GM12801 (cell line): Measurements from ENCODE around the gene TRANK1.
A peak's percentile ranks its signal among the peaks of the same experiment; 100 is the strongest.

Experiments
- TF ChIP-seq, protein P1 (sequence below): IDR thresholded peaks from one replicate; pipeline ENCODE4 v1.5.1; 2011; ENCODE audit warnings: control low read depth; ENCODE audit not compliant: insufficient read length; ENCODE audit errors: extremely low read depth

The TRANK1 gene

DNA sequence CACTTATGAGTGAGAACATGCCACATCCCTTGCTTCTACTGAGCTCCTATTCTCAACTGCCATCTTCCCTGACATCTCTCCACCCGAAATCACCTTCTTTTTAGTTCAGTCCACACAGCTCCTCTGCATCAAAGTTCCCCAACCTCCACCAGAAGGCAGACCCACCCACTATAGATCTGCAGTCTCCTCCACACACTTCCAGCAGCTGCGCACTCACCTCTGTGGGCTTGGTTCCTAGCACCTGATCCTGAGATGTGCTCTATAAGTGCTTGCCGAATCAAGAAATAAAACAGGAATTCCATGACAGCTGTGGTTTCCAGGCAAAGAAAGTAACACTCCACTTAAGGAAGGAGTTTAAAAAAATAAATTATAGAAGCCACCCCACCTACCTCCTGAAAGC, 85.4 kb downstream of the TRANK1 start:
- TF ChIP-seq, protein P1, sequence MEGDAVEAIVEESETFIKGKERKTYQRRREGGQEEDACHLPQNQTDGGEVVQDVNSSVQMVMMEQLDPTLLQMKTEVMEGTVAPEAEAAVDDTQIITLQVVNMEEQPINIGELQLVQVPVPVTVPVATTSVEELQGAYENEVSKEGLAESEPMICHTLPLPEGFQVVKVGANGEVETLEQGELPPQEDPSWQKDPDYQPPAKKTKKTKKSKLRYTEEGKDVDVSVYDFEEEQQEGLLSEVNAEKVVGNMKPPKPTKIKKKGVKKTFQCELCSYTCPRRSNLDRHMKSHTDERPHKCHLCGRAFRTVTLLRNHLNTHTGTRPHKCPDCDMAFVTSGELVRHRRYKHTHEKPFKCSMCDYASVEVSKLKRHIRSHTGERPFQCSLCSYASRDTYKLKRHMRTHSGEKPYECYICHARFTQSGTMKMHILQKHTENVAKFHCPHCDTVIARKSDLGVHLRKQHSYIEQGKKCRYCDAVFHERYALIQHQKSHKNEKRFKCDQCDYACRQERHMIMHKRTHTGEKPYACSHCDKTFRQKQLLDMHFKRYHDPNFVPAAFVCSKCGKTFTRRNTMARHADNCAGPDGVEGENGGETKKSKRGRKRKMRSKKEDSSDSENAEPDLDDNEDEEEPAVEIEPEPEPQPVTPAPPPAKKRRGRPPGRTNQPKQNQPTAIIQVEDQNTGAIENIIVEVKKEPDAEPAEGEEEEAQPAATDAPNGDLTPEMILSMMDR: no peak

DNA sequence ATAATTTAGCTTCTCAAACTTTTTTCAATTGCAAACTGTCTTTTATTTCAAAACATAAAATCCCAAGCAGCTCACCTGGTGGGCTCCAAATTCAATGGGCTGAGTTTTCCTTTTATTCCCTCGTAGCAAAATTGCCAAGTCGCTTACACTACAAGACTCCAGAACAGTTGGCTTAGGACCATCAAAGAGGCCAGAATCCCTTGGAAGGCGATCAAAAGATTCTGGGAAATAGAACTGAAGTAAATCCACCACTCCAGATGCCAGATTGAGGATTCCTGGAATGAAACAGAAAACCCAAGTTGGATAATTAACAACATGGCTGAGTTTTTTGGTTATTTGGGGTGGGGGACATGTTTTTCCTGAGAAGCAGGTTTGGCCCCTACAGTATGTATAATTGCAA, 92.8 kb downstream of the TRANK1 start:
- TF ChIP-seq, protein P1: no peak

DNA sequence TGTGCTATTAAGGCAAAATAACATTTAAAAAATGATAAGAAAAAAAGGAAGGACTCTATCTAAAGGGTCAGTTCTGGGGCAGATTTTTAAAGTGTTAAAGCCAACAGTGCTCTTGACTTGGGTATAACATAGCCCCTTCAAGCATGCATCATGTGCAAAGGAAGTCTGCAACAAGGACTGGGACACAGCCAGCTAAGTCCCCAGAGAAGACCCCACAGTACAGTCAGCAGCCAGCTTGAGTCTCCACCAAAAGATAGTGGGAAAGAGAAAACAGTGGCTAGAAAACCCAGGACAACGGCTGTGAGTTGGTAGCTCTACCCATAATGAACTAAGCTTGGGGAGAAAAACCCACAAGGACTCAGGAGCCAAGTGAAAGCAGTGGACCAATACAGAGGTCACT, 94.1 kb downstream of the TRANK1 start:
- TF ChIP-seq, protein P1: no peak

DNA sequence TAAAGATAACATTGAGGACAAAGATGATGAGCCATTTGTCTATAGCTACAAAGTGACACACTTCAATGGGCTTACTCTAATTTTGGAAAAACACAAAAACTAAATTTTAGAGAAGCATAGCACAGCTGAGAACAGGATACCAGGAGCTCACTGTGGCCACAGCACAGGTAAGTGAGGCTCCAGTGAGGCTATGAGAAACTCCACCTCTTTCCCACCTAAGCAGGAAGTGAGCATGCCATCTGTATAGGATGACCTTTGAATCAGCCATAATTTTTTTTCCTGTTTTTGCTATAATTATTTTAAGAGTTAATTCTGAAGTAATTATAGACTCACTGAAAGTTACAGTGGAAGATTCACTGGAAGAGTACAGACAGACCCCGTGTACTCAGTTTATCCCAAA, 98.4 kb downstream of the TRANK1 start:
- TF ChIP-seq, protein P1: no peak

DNA sequence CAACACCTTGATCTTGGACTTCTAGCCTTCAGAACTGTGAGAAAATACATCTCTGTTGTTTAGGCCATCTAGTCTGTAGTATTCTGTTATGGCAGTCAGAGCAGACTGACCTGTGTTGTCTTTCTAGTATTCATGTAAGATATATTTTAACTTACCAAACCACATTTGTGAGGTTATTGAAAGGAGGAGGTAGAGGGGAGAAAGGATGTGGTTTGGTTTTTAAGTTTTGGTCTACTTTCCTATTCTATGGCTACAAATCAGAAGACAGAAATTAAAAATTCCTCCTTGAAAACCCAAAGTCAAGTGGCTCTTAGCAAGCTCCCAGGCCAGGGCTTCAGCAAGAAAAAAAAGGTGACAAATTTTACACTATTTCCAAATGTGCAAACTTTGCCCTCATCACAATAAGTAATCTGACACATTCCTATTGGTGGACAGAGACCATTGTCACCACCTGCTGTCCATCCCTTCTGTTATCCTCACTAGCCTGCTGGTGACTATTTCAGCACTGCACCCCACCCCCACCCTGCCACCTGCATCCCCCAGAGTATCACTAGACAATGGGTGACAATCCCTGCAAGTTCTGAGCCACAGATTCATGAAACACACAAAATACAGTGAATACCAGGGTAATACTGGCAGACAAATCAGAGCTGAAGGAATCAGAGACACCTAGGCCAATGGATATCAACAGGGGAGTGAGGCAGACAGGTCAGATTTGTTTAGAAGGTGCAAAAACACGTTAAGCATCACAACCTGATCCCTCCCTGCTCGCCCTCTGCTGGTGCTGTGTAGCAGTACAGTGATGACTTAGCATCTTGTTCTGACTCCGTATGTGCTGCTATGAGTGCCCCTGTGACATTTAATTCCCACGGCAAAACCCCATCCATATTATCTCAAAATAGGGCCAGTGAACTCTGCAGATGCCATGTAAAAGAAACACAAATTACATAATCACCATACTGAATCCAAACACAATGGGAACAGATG, 101.5 kb downstream of the TRANK1 start:
- TF ChIP-seq, protein P1: peak; percentile 29

DNA sequence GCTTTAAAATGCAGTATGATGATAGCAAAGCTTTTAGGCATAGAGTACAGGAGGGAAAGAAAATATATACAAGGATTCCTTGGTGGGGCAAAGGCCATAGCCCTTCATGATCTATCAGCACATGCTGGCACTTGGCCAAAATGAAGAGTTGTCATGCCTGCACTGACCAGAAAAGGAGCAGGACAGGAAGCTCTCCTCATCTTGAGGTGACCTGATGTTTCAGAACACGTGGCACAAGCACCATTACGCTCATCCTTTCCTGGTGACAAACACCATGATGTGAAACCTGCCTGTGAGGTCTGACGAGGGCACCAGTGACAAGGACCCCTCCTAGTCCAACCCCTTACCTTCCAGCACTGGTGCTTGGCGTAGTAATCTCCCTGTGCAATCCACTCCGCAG, 102.6 kb downstream of the TRANK1 start:
- TF ChIP-seq, protein P1: no peak

DNA sequence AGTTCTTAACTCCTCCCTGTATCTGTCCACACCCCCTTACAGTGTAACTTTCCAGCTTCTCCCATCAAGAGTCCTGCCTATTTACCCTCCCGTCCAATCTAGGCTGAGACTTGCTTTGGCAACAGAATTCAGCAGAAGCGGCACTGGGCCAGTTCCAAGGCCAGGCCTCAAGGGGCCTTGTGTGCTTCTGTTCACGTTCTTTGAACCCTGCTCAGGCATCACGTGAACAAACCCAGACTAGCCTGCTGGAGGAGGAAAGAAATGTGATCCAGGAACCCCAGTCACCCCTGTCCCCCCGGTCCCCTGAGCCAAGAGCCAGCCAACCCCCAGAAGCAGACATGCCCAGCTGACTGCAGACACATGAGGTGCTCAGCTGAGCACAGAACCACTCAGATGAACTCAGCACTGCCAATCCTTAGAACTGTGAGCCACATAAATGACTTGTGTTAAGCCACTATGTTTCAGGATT, 104.4 kb downstream of the TRANK1 start:
- TF ChIP-seq, protein P1: no peak
